NT2/D1 (cell line): ENCODE data around the gene TMEM238L.
"Not testable (repeated sequence)": the region's sequence is repeated elsewhere in the genome, so short reads cannot be mapped to it uniquely, and the experiment has no call there.

ENCODE experiments used
- DNase-seq: peaks from one replicate; pipeline ENCODE4 v3.0.0-alpha.2; 2011; ENCODE audit warnings: low read depth, low spot score
- H3K27me3 ChIP-seq: 2 replicates; pipeline ENCODE4 v1.6.0; 2011; ENCODE audit warnings: mild to moderate bottlenecking; ENCODE audit not compliant: insufficient read length, insufficient read depth
- H3K36me3 ChIP-seq: 2 replicates; pipeline ENCODE4 v1.6.1; 2011; ENCODE audit warnings: mild to moderate bottlenecking, low read length, mixed read lengths; ENCODE audit not compliant: insufficient read depth, insufficient read length
- H3K4me1 ChIP-seq: 2 replicates; pipeline ENCODE4 v1.5.1; 2011; ENCODE audit not compliant: insufficient read depth, insufficient read length
- H3K4me3 ChIP-seq: 2 replicates; pipeline ENCODE4 v1.5.1; 2011; ENCODE audit warnings: low read depth; ENCODE audit not compliant: insufficient read length
- H3K9ac ChIP-seq: 2 replicates; pipeline ENCODE4 v1.6.0; 2011; ENCODE audit warnings: low read depth; ENCODE audit not compliant: insufficient read length
- H3K9me3 ChIP-seq: 2 replicates; pipeline ENCODE4 v1.5.1; 2011; ENCODE audit warnings: mild to moderate bottlenecking, low read length; ENCODE audit not compliant: insufficient read depth
- SUZ12 ChIP-seq: IDR thresholded peaks from 2 replicates; pipeline ENCODE4 v1.6.1; 2011; ENCODE audit not compliant: insufficient read length, insufficient read depth; ENCODE audit errors: extremely low read depth
- YY1 ChIP-seq: IDR thresholded peaks from 2 replicates; pipeline ENCODE4 v1.6.1; 2011; ENCODE audit not compliant: insufficient read length, insufficient read depth
- ZNF274 ChIP-seq: IDR thresholded peaks from 2 replicates; pipeline ENCODE4 v1.6.1; 2011; ENCODE audit warnings: mild to moderate bottlenecking, low read depth, low read length

TMEM238L gene

GRCh38 chr17:10803830-10804475 is at the start of gene TMEM238L:
TSS of gene TMEM238L (minus strand) at chr17:10804099. CDS start at chr17:10803963, 136 bp downstream.
- no peak for DNase-seq
- H3K9ac ChIP-seq, result no peak within 1 kb of the TSS
- H3K27me3 ChIP-seq, result no peaks in the 10 kb centered on the region
- H3K4me1 ChIP-seq, result peaks cover 3% of the 10 kb centered on the region
- TF ChIP-seq YY1 (no peak), SUZ12 (no peak), ZNF274 (no peak)
- H3K36me3 ChIP-seq, result no peaks in the 10 kb centered on the region
- H3K4me3 ChIP-seq, result no peak within 1 kb of the TSS
- H3K9me3 ChIP-seq, result no peaks in the 10 kb centered on the region

GRCh38 chr17:10846636-10847035 is 42.7 kb upstream of the TMEM238L start:
- H3K27me3 ChIP-seq, H3K4me3 ChIP-seq, H3K4me1 ChIP-seq, H3K9me3 ChIP-seq, DNase-seq, H3K36me3 ChIP-seq, H3K9ac ChIP-seq: not testable (repeated sequence)

GRCh38 chr17:10845388-10845751 is 41.5 kb upstream of the TMEM238L start:
- Histone ChIP-seq H3K9ac (no peak overlapping the region), H3K36me3 (no peaks in the 10 kb centered on the region), H3K27me3 (no peaks in the 10 kb centered on the region), H3K4me1 (no peaks in the 10 kb centered on the region), H3K9me3 (no peaks in the 10 kb centered on the region), H3K4me3 (no peak overlapping the region)
- DNase-seq, result no peak
- TF ChIP-seq ZNF274 (no peak), SUZ12 (no peak), YY1 (no peak)

GRCh38 chr17:10844621-10845387 is 40.9 kb upstream of the TMEM238L start:
- H3K9ac ChIP-seq, result peak overlapping the region; percentile 51
- H3K36me3 ChIP-seq, result no peaks in the 10 kb centered on the region
- peak overlapping the region; percentile 25 for H3K4me3 ChIP-seq
- H3K4me1 ChIP-seq, result no peaks in the 10 kb centered on the region
- peak; percentile 38 for DNase-seq
- H3K9me3 ChIP-seq, result no peaks in the 10 kb centered on the region
- no peak for TF ChIP-seq SUZ12
- no peak for TF ChIP-seq YY1
- no peak for TF ChIP-seq ZNF274
- no peaks in the 10 kb centered on the region for H3K27me3 ChIP-seq

- TF ChIP-seq YY1, result no peak
- no peak for TF ChIP-seq ZNF274
- TF ChIP-seq SUZ12, result no peak
- no peaks in the 10 kb centered on the region for H3K9me3 ChIP-seq
- no peaks in the 10 kb centered on the region for H3K4me1 ChIP-seq
- no peaks in the 10 kb centered on the region for H3K27me3 ChIP-seq
- no peak overlapping the region for H3K4me3 ChIP-seq
- H3K9ac ChIP-seq, result no peak overlapping the region
- DNase-seq, result no peak
- H3K36me3 ChIP-seq, result no peaks in the 10 kb centered on the region
These were observed 39.9 kb upstream of the TMEM238L start for GRCh38 chr17:10843811-10844210.

- no peak for TF ChIP-seq YY1
- no peak for TF ChIP-seq SUZ12
- no peak for TF ChIP-seq ZNF274
- no peak for DNase-seq
- Histone ChIP-seq H3K27me3 (no peaks in the 10 kb centered on the region), H3K9me3 (no peaks in the 10 kb centered on the region), H3K4me3 (no peak overlapping the region), H3K36me3 (no peaks in the 10 kb centered on the region), H3K4me1 (no peaks in the 10 kb centered on the region), H3K9ac (no peak overlapping the region)
These were observed 38.8 kb upstream of the TMEM238L start for GRCh38 chr17:10842658-10843057.

- Histone ChIP-seq H3K36me3 (no peaks in the 10 kb centered on the region), H3K9ac (no peak overlapping the region), H3K27me3 (no peaks in the 10 kb centered on the region), H3K9me3 (no peaks in the 10 kb centered on the region), H3K4me3 (no peak overlapping the region), H3K4me1 (no peaks in the 10 kb centered on the region)
- TF ChIP-seq YY1 (no peak), ZNF274 (no peak), SUZ12 (no peak)
- DNase-seq, result no peak
These were observed 34.8 kb upstream of the TMEM238L start for GRCh38 chr17:10838682-10839081.
